Activated T-cell treated with anti-CD3 and anti-CD28 coated beads, Interleukin-2, amount 50 U/mL, for 24 hours (primary cell): ENCODE data around the gene PRKAG2.
A peak's percentile ranks its signal among the peaks of the same experiment; 100 is the strongest.
"Not testable (repeated sequence)": the region's sequence is repeated elsewhere in the genome, so short reads cannot be mapped to it uniquely, and the experiment has no call there.

Source experiments
- DNase-seq: peaks from one replicate; pipeline ENCODE4 v3.0.0-alpha.2; 2020
- H3K27ac Mint-ChIP-seq: 2 replicates; pipeline ENCODE4 v1.8.0; 2020; ENCODE audit warnings: mild to moderate bottlenecking, mixed read lengths
- H3K27me3 Mint-ChIP-seq: 2 replicates; pipeline ENCODE4 v1.8.0; 2020; ENCODE audit warnings: mixed read lengths
- H3K36me3 Mint-ChIP-seq: 2 replicates; pipeline ENCODE4 v1.8.0; 2020; ENCODE audit warnings: low read depth, mixed read lengths
- H3K4me1 Mint-ChIP-seq: 2 replicates; pipeline ENCODE4 v1.8.0; 2020; ENCODE audit warnings: low read depth, mixed read lengths
- H3K4me3 Mint-ChIP-seq: 2 replicates; pipeline ENCODE4 v1.8.0; 2020; ENCODE audit warnings: mild to moderate bottlenecking, moderate library complexity, mixed read lengths
- H3K9me3 Mint-ChIP-seq: 2 replicates; pipeline ENCODE4 v1.8.0; 2020; ENCODE audit warnings: mixed read lengths

PRKAG2 gene

DNA sequence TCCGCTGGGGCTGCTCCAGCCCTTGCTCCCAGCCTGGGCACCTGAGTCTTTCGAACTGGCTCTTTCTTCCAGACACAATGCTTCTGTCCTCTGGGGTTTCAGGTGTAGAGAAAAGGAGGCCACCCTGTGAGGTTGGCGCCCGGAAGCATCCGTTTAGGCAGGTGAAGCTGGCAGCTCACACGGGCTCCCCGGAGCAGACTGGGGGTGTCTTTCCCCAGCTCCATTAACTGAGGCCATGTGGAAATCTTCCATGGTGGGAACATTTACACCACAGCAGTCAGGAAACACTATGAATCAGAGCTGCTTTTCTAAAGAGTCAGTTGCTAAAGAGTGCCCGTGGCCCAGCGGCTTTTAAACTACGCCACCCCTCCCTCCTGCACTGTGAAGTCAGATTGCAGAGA is 29.2 kb downstream of the PRKAG2 start:
- Mint-ChIP-seq H3K9me3 (no peaks in the 10 kb centered on the region), H3K4me1 (peaks cover 25% of the 10 kb centered on the region), H3K4me3 (no peak overlapping the region), H3K27me3 (no peaks in the 10 kb centered on the region), H3K27ac (no peak overlapping the region), H3K36me3 (peaks cover 8% of the 10 kb centered on the region)
- no peak for DNase-seq

DNA sequence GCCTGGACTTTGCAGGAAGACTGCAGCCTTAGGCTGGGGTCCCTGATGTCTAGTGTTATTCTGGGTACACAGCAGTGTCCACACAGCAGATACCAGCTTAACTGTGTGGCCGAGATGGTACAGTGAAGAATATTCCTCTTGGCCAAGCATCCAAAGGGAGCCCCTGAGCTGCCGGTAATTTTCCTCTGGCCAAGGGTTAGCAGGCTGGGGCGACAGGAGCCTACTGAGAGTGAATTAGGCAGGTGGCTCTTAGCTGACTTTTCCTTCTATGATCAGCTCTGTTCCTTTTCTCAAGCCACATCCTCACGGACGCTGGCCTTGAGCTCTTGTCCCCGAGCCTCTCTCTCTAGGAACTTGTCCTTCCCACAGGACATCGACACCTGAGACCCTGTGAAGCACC is 29.8 kb downstream of the PRKAG2 start:
- H3K36me3 Mint-ChIP-seq: peaks cover 8% of the 10 kb centered on the region
- peak overlapping the region; percentile 44 for H3K27ac Mint-ChIP-seq
- H3K4me1 Mint-ChIP-seq: peaks cover 20% of the 10 kb centered on the region
- H3K9me3 Mint-ChIP-seq: no peaks in the 10 kb centered on the region
- no peak overlapping the region for H3K4me3 Mint-ChIP-seq
- no peak for DNase-seq
- no peaks in the 10 kb centered on the region for H3K27me3 Mint-ChIP-seq

DNA sequence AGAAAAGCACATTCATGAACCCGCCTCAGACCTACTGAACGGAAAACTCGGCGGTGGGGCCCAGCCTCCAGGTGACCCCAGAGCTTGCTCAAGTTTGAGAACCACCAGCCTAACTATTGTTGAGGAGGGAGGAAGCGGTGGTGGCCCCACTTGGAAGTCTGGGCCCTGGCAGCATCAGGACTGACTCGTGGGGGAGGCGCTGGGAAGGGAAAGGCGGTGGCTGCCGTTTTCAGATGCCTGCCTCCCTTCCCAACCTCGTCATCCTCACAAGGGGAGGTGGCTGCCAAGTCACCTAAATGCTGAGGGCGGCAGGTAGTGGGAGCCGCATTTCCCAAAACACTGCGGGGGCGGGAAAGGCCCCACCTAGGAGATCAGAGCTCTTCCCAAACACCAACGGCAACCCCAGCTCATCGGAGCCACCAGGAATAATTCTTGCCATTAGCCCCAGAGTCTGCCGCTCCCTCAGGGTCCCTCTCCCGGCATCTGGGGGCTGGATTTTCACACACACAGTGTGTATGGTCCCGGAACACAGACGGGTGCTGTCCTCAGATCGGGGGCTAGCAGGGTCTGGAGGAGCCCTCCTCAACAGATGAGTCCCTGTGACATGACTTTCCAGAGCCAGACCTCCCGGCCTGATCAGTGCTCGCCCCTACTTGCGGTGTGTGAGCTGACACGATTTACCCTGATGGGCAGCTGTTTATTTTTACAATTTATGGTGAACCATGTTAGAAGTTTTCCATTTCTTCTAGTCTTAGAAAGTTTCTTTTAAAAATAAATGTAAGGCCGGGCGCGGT is 31.3 kb downstream of the PRKAG2 start:
- H3K4me3 Mint-ChIP-seq: no peak overlapping the region
- H3K27me3 Mint-ChIP-seq: no peaks in the 10 kb centered on the region
- DNase-seq: no peak
- no peak overlapping the region for H3K27ac Mint-ChIP-seq
- peaks cover 4% of the 10 kb centered on the region for H3K4me1 Mint-ChIP-seq
- peaks cover 8% of the 10 kb centered on the region for H3K36me3 Mint-ChIP-seq
- H3K9me3 Mint-ChIP-seq: no peaks in the 10 kb centered on the region

DNA sequence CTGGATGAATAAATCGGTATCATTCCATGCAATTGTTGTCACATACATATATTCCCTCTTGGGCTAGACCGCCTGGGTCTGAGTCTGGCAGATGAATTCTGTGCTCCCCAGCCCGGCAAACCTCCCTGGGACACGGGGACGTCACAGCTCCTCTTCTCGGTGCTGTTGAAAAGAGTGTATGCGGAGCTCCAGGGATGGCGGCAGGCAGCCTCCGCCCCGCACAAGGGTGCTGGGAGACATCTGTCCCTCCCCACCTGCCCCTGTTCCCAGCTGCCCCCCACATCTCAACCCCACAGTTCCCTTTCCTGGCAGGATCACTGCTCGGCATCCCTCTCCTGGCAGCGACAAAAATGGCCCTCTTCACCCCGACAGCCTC is 32.1 kb downstream of the PRKAG2 start:
- peaks cover 9% of the 10 kb centered on the region for H3K4me1 Mint-ChIP-seq
- DNase-seq: no peak
- no peaks in the 10 kb centered on the region for H3K27me3 Mint-ChIP-seq
- no peak overlapping the region for H3K27ac Mint-ChIP-seq
- no peaks in the 10 kb centered on the region for H3K9me3 Mint-ChIP-seq
- H3K36me3 Mint-ChIP-seq: peaks cover 8% of the 10 kb centered on the region
- H3K4me3 Mint-ChIP-seq: no peak overlapping the region

DNA sequence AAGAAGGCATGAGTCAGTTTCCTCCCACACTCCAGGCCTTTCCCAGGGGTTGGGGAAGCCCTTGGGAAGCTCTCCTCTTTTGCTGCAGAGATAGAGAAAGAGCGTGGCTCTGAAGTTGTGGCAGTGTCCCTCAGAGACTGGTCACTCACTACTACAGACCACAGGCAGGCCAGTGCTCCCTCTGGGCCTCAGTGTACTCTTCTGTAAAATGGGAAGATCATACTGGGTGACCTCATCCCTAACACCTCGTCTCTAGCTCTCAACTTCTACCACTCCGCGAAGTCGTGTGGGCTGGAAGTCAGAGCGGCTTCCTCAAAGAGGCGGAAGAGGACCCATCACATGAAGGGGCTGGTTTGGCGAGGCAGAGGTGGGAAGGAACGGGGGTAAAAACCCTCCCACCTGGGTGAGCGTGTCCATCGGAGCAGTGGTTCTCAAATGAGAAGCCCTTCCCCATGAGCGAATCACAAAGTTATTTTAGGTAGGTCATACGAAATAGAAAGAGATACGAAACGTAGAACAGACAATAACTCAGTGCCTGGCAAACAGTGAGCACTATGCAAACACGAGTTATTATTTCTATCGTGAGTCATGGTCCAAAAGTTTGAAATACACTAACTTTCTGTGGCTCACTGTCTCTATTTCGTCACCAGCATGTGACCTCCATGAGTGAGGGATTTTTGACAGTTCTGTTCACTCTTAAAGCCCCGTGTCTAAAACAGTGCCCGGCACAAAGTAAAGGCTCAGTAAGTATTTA is 32.7 kb downstream of the PRKAG2 start:
- H3K9me3 Mint-ChIP-seq: no peaks in the 10 kb centered on the region
- no peaks in the 10 kb centered on the region for H3K27me3 Mint-ChIP-seq
- peaks cover 7% of the 10 kb centered on the region for H3K36me3 Mint-ChIP-seq
- peak overlapping the region; percentile 14 for H3K27ac Mint-ChIP-seq
- no peak overlapping the region for H3K4me3 Mint-ChIP-seq
- DNase-seq: no peak
- H3K4me1 Mint-ChIP-seq: peaks cover 15% of the 10 kb centered on the region

DNA sequence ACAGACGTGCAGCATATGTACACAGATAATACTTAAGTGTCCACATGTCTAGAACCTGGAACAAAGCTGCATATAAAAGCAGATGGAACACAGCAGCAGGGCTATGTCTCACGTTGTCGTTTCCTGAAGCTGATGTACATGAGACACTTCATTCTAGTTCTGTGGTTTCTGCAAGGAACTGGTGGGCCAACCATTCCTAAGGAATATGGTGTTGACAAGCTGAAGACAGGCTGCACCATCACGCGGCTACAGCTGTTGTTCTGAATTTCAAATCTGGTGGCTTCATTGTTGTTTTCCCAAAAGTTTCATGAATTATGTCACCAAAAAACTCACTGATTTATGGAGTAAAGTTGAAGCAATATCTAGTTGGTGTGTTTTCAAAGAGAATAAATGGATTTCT is 33.7 kb downstream of the PRKAG2 start:
- no peaks in the 10 kb centered on the region for H3K27me3 Mint-ChIP-seq
- H3K4me1 Mint-ChIP-seq: peaks cover 21% of the 10 kb centered on the region
- DNase-seq: no peak
- peaks cover 3% of the 10 kb centered on the region for H3K36me3 Mint-ChIP-seq
- H3K9me3 Mint-ChIP-seq: no peaks in the 10 kb centered on the region
- H3K4me3 Mint-ChIP-seq: no peak overlapping the region
- no peak overlapping the region for H3K27ac Mint-ChIP-seq

DNA sequence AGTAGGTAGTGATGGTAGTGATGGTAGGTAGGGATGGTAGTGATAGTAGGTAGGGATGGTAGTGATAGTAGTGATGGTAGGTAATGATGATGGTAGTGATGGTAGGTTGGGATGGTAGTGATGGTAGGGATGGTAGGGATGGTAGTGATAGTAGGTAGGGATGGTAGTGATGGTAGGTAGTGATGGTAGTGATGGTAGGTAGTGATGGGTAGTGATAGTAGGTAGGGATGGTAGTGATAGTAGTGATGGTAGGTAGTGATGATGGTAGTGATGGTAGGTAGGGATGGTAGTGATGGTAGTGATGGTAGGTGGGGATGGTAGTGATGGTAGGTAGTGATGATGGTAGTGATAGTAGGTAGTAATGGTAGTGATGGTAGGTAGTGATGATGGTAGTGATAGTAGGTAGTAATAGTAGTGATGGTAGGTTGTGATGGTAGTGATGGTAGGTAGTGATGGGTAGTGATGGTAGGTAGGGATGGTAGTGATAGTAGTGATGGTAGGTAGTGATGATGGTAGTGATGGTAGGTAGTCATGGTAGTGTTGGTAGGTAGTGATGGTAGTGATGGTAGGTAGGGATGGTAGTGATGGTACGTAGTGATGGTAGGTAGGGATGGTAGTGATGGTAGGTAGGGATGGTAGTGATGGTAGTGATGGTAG is 35.4 kb downstream of the PRKAG2 start:
- DNase-seq, H3K27me3 Mint-ChIP-seq, H3K4me3 Mint-ChIP-seq, H3K36me3 Mint-ChIP-seq, H3K9me3 Mint-ChIP-seq, H3K27ac Mint-ChIP-seq: not testable (repeated sequence)
- peaks cover 24% of the 10 kb centered on the region for H3K4me1 Mint-ChIP-seq

DNA sequence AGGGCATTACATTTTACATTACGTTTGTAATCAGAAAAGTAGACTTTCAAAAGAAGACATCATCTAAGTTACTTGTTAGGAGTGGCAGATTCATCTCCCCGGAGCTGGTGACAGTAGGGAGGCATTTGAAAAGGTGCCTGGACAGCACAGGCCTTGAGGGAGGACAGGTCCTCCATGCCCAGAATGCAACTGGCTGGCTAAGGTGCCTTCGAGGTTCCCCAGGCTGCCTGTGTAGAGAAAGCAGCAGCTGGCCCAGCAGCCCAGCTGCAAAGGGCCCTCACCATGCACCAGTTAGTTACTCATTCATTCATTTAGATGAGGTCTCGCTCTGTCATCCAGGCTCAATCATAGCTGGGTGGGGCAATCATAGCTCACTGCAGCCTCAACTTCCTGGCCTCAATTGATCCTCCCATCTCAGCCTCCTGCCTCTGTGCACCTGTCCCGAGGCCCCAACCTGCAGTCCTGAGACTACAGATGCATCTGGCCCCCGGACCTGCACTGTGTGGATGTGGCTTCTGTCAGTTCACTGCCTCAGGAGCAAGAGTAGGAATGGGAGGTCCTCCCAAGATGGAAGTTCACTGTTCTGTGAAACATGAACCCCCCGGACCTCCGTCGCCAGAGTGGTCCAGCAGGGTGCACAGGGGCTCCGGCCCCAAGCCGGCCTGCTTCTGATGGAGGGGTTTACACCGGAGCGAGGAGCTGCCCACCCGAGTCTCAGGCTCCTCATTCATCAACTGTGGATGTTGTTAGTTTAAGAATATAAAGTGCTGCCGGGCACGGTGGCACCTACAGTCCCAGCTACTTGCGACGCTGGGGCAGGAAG is 36.6 kb downstream of the PRKAG2 start:
- Mint-ChIP-seq H3K27ac (peak overlapping the region; percentile 87), H3K4me3 (no peak overlapping the region), H3K36me3 (peaks cover 3% of the 10 kb centered on the region), H3K9me3 (no peaks in the 10 kb centered on the region), H3K27me3 (no peaks in the 10 kb centered on the region), H3K4me1 (peaks cover 28% of the 10 kb centered on the region)
- no peak for DNase-seq

DNA sequence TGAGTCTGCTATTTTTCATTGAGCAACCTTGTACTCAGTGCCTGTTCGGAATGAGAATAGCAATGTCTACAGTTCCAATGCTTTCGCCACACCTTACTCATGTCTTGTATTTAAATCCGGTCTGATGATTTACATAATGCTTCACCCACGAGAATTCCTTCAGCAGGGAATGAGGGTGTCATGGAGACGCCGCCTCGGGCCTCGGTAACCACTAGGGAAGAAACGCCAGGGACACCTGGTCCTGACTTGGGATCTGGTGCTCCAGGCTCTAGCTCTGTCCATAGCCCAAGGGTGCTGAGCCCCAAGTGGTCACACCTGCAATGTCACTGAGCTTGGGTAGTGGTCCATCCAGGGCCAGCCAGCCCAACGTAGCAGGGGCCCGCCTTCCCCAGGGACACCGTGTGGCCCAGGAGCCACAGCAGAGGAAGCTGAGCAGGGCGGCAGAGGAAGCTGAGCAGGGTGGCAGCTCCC is 37.4 kb downstream of the PRKAG2 start:
- Mint-ChIP-seq H3K9me3 (no peaks in the 10 kb centered on the region), H3K27ac (peak overlapping the region; percentile 87), H3K4me1 (peaks cover 30% of the 10 kb centered on the region), H3K4me3 (peak overlapping the region; percentile 38), H3K27me3 (no peaks in the 10 kb centered on the region), H3K36me3 (no peaks in the 10 kb centered on the region)
- no peak for DNase-seq

DNA sequence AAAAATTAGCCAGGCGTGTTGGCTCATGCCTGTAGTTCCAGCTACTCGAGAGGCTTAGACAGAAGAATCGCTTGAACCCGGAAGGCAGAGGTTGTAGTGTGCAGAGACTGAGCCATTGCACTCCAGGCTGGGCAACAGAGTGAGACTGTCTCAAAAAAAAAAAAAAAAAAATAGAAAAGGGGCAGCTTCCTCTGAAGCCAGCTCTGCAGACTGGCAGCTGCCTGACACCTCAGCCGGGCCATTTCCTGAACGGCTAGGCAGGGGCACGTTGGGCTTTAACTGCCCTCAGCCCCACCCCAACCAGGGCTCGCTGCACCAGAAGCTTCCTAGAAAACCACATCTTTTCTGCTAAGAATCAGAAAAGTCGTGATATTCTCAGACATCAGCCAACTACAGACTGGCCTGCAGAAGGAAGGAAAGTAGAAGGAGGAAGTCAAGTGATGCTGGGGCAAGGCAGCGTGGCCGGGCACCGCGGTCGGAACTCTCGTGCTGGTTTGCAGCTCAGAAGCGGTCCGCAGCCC is 38.0 kb downstream of the PRKAG2 start:
- no peaks in the 10 kb centered on the region for H3K36me3 Mint-ChIP-seq
- peak overlapping the region; percentile 87 for H3K27ac Mint-ChIP-seq
- H3K4me3 Mint-ChIP-seq: peak overlapping the region; percentile 38
- H3K4me1 Mint-ChIP-seq: peaks cover 36% of the 10 kb centered on the region
- H3K9me3 Mint-ChIP-seq: no peaks in the 10 kb centered on the region
- DNase-seq: peak; percentile 62
- H3K27me3 Mint-ChIP-seq: no peaks in the 10 kb centered on the region

DNA sequence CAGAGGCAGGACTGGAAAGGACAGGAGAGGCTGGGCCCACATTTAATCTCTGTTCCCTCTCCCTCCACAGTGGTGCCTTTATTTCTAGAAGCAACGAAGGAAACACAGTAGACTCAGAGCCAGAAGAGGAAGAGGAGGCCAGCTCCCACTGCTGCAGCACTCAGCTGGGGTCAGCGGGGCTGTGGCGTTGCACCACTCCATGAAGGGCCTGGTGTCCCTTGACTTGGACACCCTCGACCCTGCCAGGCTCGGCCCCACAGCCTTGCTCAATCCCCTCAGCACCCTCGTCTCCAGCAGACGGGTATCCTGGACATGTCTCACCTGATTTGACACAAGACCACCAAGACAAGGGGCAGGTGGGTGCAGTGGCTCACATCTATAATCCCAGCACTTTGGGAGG is 38.8 kb downstream of the PRKAG2 start:
- Mint-ChIP-seq H3K27ac (peak overlapping the region; percentile 55), H3K9me3 (no peaks in the 10 kb centered on the region), H3K36me3 (peaks cover under 1% of the 10 kb centered on the region), H3K4me3 (no peak overlapping the region), H3K4me1 (peaks cover 40% of the 10 kb centered on the region), H3K27me3 (no peaks in the 10 kb centered on the region)
- DNase-seq: no peak

DNA sequence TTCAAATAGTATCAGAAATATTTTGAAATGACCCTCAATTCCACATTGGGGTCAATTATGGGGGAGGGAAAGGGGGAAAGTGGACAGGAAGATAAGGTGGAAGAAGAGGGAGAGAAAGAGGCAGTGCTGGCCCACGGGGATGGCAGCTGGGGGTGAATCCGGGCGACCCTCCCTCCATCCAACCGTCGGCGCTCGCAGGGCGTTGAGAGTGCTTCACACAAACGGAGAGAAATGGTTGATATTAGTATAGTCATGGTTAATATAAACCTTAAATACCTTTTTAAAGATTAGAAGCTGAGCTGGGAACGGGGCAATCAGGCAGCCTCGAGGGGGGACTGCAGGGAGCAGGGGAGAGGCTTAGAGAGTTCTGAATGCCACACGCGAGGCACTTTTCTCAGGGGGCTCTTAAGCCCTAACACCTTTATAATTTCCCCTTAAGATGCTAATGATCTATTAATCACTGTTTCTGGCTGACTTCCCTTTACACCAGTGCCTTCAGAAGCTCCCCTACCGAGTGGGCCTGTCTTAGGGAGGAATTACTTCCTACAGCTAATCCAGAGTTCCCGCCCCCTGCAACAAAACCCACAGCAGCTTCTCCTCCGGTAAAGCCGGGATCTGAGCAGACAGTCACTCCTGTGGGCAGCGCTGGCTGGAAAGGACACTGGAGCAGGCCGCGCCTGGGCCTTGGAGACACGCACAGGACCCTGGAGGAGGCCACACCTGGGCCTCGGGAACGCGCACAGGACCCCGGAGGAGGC is 39.5 kb downstream of the PRKAG2 start:
- DNase-seq: no peak
- Mint-ChIP-seq H3K36me3 (peaks cover 4% of the 10 kb centered on the region), H3K27me3 (no peaks in the 10 kb centered on the region), H3K4me1 (peaks cover 40% of the 10 kb centered on the region), H3K4me3 (no peak overlapping the region), H3K27ac (no peak overlapping the region), H3K9me3 (no peaks in the 10 kb centered on the region)

DNA sequence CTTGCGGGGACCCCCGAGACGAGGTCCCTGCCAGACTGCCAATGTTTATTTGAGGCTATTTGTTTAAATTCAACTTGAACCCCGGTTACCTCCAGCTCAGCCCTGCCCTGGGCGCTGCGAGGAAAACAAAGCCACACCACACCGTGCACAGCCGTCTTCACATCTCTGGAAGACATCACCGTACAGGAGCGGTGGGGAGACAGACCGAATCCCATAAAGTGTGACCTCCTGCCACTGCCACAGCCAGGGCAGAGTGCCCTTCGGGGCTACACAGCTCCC is 40.0 kb downstream of the PRKAG2 start:
- H3K27me3 Mint-ChIP-seq: no peaks in the 10 kb centered on the region
- no peaks in the 10 kb centered on the region for H3K9me3 Mint-ChIP-seq
- peaks cover 40% of the 10 kb centered on the region for H3K4me1 Mint-ChIP-seq
- no peak for DNase-seq
- H3K4me3 Mint-ChIP-seq: no peak overlapping the region
- peaks cover 4% of the 10 kb centered on the region for H3K36me3 Mint-ChIP-seq
- H3K27ac Mint-ChIP-seq: no peak overlapping the region
